ENCODE measurements around the gene RAB37.

The RAB37 gene

GRCh38 chr17:74728702-74729075 lies 8.4 kb upstream of the RAB37 start:
- no peak for DNase-seq

- no peak for DNase-seq
These were observed 7.7 kb upstream of the RAB37 start for GRCh38 chr17:74729368-74729767.

GRCh38 chr17:74729866-74730265 lies 7.2 kb upstream of the RAB37 start:
- DNase-seq, result no peak

DNA sequence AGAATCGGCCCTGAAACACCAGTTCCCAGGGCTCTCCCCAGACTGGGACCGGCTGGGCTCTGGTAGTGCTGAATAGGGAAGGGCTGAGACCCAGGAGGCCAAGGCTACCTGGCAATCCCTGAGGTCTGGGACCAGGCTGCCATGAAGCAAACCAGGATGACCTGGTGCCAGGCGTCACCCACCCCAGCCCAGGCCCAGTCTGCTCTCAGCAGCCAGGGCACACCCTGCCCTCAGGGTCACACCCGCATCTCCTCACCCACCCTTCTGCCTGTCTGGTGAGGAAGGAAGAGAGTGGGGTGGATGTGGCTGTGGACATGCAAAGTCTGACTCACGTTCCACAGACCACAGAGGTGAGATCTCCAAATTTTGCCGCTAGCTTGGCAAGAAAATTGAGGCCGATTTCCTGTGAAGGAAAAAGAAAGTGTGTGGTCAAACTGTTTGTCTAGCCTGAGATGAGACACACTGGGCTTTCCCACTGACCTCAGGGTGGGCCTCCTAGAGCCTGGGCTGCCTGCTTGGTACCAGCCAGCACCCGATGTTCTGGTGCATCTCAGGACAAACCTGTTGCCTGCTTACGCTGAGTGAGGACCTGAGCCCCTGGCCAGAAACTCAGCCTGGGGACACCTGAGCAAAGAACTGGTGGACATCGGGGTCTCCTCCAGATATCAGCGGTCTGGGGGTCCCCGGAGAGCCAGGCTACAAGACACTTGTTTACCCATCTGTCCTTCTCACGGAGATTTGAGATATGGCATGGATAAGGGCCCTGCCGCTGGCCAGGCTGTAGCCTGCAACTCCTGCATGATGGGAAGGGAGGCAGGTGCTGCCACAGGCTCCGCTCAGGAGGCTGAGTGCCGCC lies 6.3 kb upstream of the RAB37 start:
- DNase-seq, result no peak

DNA sequence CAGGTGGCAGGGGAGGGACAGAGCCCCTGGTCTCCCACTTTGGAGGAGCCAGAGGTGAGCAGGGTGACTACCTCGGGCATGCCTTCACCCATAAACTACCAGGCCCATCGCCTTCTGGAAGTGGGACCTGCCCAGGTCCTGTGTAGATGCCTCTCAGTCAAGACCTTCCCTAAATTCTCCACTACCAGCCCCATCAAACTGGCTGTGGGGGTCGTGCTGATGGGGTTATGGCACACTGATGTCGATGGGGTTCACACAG lies 5.8 kb upstream of the RAB37 start:
- no peak for DNase-seq

DNA sequence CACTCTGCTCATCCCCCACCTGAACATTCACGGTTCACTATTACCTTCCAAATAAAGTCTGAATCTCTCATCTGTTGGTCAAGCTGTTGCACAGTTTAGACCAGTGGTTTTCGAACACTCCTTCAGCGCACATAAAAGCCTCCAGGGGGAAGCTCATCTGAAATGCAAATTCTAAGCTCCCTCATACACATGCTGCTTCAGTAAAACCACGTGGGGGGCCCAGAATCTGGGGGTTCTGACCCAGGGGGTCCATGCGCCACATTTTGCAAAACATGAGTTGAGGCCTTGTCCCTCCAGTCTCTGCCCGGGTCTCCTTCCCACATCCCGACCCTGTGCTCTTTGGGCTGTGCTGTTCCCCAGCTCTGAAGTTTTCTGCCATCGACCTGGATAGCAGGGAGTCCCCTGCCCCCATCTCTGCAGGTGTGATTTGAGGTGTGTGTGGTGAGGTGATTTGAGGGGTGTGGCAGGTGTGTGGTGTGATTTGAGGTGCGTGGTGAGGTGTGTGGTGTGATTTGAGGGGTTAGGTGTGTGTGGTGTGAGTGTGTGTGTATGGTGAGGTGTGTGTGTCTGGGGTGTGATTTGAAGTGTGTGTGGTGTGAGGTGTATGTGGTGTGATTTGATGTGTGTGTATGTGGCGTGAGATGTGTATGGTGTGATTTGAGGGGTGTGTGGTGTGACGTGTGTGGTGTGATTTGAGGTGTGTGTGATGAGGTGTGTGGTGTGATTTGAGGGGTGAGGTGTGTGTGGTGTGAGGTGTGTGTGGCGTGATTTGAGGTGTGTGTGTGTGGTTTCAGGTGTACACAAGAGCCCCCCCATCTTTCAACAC lies 4.8 kb upstream of the RAB37 start:
- DNase-seq, result no peak

- DNase-seq, result no peak
These were observed 3.5 kb upstream of the RAB37 start for GRCh38 chr17:74733365-74734122.

GRCh38 chr17:74734256-74734655 lies 2.8 kb upstream of the RAB37 start:
- no peak for DNase-seq

DNA sequence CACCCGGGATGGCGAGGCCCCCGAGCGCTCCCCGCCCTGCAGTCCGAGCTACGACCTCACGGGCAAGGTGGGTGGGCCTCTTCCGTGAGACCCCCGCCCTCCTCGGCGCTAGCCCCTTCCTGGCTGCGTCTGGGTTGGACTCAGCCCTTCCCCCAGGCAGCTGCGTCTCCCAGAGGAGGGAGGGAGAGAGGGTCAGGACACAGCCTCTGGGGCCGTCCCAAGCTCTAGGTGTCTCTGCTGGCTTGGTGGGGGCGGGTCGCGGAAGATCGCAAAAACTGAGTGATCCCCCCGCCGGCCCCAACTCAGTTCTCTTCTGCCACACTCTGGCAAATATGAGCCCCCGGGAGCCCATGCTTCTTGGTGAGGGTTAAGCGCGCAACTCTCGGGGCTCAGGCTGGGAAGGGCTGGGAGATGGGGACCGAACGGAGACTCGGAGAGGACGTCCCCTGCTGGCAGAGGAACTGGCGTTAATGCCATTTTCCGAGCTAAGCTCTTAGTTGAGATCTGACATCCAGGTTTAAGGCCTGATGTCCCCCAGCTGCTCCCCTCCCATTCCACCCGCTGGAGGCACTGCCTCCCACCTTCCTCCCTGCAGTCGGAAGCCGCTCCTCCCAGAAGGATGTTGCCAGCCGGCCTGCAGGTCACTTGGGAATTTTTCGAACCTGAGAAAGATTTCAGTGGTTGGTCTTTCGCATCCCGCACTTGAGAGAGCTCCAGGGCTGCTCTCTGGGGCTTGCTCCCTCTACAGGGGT lies 419 bp downstream of the RAB37 start:
- no peak for DNase-seq

DNA sequence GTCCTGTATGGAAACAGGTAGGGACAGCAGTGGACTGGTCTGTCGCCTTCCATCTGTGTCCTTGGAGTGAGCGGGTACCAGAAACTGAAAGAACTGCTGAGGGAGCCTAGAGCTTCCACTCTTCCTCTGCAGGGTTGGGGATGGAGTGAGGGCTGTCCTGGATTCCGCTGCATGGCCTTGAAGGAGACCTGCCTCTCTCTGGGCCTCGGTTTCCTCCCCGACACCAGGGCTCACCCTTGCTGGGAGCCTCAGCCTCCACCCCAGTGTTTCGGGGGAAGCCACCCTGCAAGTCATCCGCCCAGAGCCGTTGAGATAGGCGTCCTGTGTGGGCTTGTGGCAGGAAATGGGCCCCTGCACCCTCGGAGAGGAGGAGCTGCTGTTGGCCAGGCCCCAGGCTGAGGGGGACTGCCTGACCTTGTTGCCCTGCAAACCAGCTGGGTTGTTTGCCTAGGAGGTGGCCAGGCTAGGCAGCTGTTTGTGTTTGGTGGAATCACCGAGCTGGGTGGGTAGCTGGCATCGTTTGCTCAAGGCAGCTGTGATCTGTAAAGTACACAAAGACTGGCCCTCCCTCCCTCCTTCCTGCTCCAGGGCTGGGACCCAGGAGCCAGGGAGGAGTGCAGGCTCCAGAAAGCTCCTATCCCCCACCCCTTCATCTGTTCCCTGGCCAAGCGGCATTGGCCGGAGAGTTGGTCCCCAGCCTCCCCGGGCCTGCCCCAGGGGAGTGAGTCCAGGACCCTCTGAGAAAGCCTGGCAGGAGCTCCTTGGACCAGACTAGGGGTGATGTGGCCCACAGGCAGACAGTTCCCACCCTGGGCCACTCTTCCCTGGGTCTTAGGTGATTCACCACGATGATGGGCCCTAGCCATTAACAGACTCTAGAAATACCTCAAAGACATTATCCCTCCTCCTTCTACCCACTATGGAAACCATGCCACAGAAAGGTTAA lies 1.3 kb downstream of the RAB37 start:
- DNase-seq, result no peak

DNA sequence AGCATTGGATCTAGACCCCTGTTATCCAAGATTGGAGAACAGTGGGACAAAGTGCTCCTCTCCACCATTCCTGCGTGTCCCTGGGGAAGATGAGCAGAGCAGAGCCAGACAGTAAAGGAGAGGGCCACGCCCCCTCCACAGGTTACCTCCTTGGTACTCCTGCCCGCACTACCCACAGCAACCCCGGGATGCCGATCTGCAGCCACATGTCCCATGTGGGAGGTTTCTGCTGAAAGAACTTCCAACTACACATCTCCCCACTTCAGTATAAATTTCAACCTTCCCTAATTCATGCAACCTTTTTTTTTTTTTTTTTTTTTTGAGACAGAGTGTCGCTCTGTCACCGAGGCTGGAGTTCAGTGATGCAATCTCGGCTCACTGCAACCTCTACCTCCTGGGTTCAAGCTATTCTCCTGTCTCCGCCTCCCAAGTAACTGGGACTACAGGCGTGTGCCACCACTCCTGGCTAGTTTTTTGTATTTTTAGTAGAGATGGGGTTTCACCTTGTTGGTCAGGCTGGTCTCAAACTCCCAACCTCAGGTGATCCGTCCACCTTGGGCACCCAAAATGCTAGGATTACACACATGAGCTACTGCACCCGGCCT lies 2.3 kb downstream of the RAB37 start:
- DNase-seq, result no peak

DNA sequence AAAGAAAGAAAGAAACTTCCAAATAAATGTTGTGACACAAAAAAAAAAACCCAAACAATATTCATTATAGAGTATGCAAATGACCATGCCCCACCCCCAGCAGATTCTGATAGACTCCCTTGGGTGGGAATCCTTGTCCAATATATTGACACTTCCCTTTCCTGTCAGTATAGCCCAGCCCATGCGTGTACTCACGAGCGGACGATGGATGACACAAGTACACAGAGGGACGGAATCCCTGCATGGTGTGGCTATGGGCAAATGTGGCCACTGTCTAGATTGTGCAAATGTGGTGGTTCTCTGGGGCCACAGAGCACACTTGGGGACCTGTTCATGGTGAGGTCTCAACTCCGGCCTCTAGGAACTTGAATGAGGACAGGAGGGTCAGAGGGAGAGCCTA lies 3.1 kb downstream of the RAB37 start:
- DNase-seq, result no peak

DNA sequence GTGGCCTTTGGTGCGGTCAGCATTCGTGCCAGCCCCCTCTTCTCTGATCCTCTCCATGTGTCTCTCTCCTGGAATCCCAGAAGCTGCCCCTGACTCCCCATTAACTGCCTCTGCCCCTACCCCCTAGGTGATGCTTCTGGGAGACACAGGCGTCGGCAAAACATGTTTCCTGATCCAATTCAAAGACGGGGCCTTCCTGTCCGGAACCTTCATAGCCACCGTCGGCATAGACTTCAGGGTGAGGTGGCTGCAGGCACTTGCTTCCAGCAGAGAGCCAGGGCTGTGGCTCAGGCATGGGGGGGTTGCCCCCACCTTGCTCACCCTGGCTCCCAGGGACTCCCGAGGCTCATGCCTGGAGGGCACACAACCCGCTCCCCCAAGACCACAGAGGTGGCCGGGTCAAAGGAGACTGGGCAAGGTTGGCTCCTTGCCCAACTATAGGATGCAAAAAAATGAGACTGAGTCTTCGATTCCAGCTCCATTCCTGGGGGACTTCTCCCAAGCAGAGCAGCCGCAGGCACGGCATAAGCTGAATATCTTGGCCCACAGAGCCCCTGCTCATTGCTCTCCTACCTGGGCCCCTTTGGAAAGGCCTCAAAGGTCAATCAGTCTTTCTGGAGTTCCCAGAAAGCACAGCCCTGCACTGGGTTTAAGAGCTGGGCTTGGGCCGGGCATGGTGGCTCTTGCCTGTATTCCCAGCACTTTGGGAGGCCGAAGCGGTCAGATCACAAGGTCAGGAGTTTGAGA lies 3.8 kb downstream of the RAB37 start:
- no peak for DNase-seq

DNA sequence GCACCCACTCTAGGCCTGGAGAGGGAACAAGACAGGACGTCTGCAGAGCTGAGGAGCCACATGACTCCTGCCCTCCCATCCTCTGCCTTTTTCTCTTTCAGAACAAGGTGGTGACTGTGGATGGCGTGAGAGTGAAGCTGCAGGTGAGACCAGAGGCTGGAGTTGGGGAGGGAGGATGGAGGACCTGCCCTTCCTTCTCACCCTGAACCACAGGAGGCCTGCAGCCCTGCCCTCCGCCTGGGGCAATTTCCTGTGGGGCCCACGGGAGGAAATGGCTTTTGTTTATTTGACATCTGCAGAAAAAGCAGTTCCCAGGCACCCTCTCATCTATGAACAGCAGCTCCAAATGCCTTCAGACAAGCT lies 5.1 kb downstream of the RAB37 start:
- no peak for DNase-seq

DNA sequence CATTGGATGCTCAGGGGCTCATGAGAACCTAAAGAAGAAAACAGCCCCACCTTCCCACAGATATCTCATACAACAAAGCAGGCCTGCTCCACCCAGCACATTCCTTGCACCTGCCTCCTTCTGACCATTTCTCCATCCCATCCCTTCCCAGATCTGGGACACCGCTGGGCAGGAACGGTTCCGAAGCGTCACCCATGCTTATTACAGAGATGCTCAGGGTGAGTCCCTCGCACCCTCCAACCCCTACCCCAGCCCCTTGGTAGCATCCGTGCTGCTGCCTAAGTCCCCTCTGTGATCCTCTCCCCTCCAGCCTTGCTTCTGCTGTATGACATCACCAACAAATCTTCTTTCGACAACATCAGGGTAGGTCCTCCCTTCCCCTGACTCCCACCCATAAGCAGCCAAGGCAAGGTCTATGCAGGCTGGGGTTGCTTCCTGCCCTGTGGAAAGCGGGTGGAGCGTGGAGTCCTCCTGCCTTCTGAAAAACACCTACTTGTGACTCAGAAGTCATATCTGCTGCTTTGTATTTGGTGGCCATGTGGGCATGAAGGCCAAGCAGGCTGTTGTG lies 6.0 kb downstream of the RAB37 start:
- no peak for DNase-seq

DNA sequence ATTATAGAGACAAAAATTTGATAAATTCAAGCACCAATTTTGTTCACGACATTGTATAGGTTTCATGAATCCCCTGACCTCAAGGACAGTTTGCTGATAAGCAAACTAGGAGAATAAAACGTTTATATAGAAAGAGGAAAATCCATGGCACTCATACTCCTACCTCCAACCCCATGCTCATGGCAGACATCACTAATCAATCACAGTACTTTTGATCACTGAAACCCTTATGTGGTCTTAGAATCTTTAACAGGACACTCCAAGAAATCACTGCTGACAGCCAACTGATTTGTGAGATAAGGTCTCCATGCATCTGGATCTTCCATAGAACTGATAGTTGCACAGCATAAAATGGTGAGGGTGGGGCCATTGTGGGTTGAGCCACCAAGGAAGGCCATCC lies 6.7 kb downstream of the RAB37 start:
- DNase-seq, result no peak

DNA sequence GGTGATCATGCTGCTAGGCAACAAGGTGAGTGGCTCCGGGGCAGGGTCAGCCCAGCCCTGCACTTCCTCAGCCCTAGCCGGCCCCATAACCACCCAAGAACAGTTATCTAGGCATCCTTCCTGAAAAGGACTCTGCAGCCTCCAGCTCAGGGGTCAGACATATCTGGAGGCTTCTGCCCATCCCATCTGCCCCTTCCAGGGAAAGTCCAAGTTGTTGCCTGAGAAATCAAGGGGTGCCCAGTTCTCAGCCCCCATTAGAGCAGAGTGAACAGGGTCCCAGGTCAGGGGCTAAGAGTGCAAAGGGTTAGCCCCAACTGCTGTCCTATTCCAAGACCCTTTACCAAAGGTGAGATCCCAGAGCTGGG lies 7.3 kb downstream of the RAB37 start:
- no peak for DNase-seq

GRCh38 chr17:74744714-74745547 lies 7.9 kb downstream of the RAB37 start:
- DNase-seq, result no peak

- no peak for DNase-seq
These were observed 8.6 kb downstream of the RAB37 start for GRCh38 chr17:74745548-74746177.

Measured in amniotic stem cell (primary cell).